HK-2 (cell line): Measurements from ENCODE around the gene TOP1.
A peak's percentile ranks its signal among the peaks of the same experiment; 100 is the strongest.

ENCODE experiments used
- DNase-seq: peaks from one replicate; pipeline ENCODE4 v3.0.0-alpha.2; 2018; ENCODE audit not compliant: unreplicated experiment

Gene TOP1

DNA sequence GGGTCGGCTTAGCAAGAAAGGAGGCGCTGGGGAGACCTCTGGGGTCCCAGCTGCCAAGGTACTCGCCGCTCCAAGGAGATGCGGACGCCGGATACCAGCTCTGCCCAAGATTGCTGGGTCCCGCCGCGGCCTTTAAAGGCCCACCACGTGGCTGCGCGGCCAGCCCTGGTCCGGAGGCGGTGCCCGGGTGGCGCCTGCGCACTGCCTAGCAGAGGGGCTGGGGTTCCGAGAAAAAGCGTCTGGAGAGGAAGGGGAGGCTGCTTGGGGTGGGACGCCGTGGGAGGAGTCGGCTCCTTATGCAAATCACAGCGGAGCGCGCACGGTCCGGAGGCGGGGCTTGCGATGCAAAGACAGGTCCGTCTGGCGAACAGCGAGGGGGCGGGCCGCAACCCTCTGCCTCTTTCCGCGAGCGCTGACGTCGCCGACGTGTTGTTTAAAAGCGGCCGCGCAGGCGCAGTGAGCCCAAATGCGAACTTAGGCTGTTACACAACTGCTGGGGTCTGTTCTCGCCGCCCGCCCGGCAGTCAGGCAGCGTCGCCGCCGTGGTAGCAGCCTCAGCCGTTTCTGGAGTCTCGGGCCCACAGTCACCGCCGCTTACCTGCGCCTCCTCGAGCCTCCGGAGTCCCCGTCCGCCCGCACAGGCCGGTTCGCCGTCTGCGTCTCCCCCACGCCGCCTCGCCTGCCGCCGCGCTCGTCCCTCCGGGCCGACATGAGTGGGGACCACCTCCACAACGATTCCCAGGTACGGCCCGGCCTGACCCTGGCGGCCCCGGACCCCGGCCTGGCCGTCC, at the start of gene TOP1:
TOP1 (plus strand) TSS at position 464 of the 791 bp plus-strand sequence; CDS start at position 710, 246 bp downstream.
- peak; percentile 100 for DNase-seq

DNA sequence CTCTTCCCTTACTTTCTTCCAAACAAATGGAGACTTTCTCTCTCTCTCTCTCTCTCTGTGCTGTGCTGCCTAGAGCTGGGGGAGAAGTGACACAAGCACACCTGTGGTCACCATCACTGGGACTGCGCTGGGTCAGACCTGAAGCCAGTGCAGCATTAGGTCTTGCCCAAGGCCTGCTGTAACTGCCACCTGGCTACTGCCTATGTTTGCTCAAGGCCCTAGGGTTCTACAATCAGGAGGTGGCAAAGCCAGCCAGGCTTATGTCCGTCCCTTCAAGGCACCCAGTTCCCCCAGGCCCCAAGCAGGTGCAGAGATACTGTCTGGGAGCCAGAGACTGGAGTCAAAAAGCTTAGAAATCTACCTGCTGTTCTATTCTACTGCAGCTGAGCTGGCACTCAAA, 49.4 kb upstream of the TOP1 start:
- DNase-seq = no peak

DNA sequence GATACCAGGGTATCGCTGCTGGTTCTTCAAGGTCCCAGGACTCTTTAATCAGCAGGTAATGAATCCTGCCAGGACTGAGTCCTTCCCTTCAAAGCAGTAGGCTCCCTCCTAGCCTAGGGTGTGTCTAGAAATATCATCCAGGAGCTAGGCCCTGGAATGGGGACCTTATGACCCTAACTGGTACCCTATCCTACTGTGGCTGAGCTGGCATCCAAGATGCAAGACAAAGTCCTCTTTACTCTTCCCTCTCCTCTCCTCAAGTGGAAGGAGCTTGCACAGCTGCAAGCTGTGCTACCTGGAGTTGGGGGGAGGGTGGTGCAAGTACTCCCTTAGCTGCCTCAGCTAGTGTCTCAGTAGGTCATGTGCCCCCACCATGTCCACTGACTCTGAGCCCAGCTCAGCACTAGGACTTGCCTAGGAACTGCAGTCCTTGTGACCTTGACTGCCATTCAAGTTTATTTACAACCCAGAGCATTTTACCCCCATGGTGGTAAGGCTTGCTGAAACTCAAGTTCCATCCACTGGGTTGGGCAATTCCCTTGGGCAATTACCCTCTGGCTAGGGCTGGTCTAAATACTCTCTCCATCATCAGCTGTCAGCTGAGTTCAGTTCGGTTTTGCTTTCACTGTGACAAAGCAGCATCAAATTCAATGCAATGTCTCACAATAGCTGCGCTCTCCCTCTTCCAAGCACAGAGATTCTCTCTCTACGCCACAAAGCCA, 48.4 kb upstream of the TOP1 start:
- DNase-seq = no peak

- no peak for DNase-seq
Measured at GRCh38 chr20:40980828-40981310, 47.8 kb upstream of the TOP1 start.

DNA sequence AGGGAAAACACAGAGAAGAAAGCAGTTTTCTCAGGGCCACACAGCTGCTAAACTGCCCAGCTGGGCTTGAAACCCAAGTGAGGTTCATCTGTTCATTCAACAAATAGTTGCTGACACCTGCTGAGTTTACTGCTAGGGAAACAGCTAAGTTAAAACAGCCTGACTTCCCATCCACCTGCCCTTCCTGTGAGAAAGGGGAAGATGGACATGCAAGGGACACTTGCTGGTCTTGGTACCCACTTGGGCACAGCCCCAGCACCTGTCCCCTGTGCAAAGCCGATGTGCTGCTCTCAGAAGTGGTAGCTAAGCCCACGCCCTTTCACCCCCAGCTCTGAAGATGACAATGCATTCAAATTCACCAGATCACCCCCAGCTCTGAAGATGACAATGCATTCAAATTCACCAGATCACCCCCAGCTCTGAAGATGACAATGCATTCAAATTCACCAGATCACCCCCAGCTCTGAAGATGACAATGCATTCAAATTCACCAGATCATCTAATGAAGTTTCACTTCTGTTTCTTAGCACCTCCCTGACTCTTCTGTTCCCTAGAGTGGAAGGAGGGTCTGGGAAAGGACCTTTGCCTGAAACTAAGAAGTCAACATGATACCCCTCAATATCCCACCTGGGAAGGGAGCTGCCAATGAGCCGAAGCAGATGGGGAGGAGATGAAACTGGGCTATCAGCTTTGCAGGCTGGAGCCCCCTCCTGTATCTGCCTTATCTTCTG, 46.0 kb upstream of the TOP1 start:
- DNase-seq = no peak

GRCh38 chr20:40983898-40984297, 44.7 kb upstream of the TOP1 start:
- DNase-seq = no peak

DNA sequence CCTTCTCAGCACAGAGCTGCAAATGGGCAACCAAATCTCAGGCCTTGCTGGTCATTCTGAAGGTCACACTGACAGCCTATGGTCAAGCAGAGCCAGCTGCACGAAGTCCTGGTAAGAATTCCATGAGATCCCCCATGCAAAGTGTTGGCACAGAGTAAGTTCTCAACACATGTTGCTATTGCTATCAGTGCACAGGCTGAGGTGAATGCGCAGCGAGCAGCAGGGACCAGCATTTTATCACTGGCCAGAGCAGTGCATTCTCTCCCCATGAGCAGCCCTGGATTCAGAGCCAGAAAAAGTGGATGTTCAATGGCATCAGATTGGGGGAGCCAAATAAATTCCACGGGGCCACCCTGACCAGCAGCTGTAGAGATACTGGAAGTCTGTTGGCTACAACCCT, 44.1 kb upstream of the TOP1 start:
- no peak for DNase-seq

DNA sequence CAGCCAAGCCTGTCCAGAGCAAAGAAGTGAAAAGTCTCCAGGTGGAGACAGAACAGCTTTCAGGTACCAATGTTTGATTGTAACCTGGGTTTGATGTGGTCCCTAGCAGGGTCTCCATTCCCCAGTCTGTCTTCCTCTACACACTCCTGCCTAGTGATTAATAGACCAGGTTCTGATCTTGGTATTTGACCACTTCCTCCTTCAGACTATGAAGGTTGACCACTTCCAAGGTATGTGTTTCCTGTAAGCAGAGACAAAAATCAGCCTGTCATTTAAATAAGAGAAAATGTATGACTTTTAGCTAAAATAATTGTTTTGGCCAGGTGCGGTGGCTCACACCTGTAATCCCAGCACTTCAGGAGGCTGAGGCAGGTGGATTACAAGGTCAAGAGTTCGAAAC, 41.8 kb upstream of the TOP1 start:
- DNase-seq = no peak

DNA sequence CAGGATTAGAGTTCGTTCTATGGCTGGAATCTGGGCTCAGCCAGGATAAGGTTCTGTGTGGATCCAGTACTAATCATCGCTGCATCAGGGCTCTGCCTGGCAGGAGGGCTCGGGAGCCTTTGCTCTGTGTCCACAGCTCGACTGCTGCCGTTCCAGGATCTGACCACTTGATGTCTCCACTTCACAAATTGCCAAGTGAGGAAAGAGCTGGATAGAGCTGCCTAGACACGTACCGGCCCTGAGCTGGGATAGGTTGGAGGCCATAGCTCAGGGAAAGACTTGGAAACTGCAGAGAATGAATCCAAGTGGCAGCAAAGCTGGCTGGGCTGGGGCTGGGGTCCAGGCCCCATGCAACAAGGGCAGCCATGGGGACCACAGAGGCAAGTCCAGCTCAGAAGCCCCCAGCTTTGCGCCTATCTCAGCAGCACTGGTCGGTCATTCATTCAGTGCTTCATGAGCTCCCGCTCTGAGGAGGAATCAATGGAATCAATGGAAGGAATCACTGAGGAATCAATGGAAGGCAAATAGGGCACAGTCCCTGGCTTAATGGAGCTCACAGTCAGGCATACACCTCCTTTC, 38.0 kb upstream of the TOP1 start:
- DNase-seq = peak; percentile 83

- no peak for DNase-seq
Measured at GRCh38 chr20:40991181-40991889, 37.3 kb upstream of the TOP1 start.

- no peak for DNase-seq
Measured at GRCh38 chr20:40992349-40993113, 36.1 kb upstream of the TOP1 start.

DNA sequence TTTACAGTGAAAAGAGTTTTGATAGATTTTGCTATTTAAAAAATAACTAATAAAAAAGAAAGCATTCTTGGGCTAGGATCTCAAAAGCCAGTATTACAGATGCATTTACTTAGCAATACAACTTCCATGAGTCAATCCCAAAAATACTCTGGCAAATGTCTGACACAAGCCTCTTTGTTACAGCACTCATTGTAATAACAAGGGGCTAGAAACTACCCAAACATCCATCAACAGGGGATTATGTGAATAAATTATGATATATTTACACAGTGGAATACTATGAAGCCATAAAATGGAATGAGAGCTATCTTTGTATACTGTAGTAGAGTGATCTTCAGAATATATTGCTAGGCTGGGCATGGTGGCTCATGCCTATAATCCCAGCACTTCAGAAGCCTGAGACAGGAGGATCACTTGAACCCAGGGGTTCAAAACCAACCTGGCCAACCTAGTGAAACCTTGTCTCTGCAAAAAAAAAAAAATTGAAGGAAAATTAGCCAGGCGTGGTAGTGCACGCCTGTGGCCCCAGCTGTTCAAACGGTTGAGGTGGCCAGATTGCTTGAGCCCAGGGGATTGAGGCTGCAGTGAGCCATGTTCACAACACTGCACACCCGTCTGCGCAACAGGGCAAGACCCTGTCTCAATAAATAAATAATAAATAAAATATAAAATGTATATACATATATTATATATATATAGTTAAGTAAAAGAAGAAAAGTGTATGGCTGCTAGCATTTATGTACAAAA, 34.7 kb upstream of the TOP1 start:
- no peak for DNase-seq

DNA sequence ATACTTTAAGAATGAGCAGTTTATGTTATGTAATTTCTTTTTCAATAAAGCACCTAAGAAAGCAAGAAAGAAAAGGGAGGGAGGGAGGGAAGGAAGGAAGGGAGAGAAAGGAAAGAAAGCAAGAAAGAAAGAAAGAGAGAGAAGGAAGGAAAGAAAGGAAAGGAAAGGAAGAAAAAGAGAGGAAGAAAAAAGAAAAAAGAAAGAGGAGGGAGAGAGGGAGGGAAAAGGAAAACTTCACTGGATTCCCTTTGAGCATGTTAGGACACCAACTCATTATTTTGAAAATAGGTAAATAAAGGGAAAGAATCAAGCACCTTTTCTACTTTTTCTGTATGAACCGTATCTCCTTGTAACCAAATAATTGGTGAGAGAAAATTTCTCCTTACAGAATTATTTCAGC, 32.3 kb upstream of the TOP1 start:
- no peak for DNase-seq

- DNase-seq = no peak
Measured at GRCh38 chr20:40997116-40997515, 31.5 kb upstream of the TOP1 start.

- no peak for DNase-seq
Measured at GRCh38 chr20:40999841-41000240, 28.8 kb upstream of the TOP1 start.

GRCh38 chr20:41000628-41001027, 28.0 kb upstream of the TOP1 start:
- no peak for DNase-seq

DNA sequence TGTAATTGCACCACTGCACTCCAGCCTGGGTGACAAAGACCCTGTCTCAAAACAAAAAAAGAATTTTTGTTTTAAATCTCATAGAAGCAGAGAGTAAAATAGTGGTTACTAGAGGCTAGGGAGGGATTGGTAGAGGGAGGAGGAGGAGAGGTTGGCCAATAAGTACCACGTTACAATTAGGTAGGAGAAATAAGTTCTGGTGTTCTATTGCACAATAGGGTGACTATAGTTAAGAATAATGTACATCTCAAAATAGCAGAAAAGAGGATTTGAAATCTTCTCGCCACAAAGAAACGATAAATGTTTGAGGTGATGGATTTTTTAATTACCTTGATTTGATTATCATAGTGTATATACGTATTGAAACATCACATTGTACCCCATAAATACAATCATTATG, 27.1 kb upstream of the TOP1 start:
- DNase-seq = no peak

- DNase-seq = no peak
Measured at GRCh38 chr20:41002842-41003142, 25.8 kb upstream of the TOP1 start.

- DNase-seq = peak; percentile 88
Measured at GRCh38 chr20:41003143-41003935, 25.3 kb upstream of the TOP1 start.
